ENCODE results near the gene SMYD3.

The SMYD3 gene

GRCh38 chr1:245814651-245815050, 692.4 kb downstream of the SMYD3 start:
- TF ChIP-seq CTCF (IDR thresholded peaks at IDR 0.05; ENCODE audit: low read depth, low read length, missing control alignments) = no peak
- Histone ChIP-seq H3K36me3 (replicated peaks) (no peaks in the 10 kb centered on the region), H3K27ac (no peak overlapping the region), H3K27me3 (replicated peaks) (no peaks in the 10 kb centered on the region), H3K4me3 (ENCODE audit: low read depth, low read length) (no peak overlapping the region)
- in situ Hi-C loops (cut with HindIII; ENCODE audit: low pct_ligation_motif_present, low sequenced_read_pairs) = no loop called here
- DNase-seq = no peak

GRCh38 chr1:245812278-245812677, 694.8 kb downstream of the SMYD3 start:
- no peak for TF ChIP-seq CTCF (IDR thresholded peaks at IDR 0.05; ENCODE audit: low read depth, low read length, missing control alignments)
- in situ Hi-C loops (cut with HindIII; ENCODE audit: low pct_ligation_motif_present, low sequenced_read_pairs) = no loop called here
- H3K36me3 ChIP-seq (replicated peaks) = no peaks in the 10 kb centered on the region
- DNase-seq = no peak
- no peak overlapping the region for H3K4me3 ChIP-seq (ENCODE audit: low read depth, low read length)
- no peak overlapping the region for H3K27ac ChIP-seq
- H3K27me3 ChIP-seq (replicated peaks) = no peaks in the 10 kb centered on the region

- no peak overlapping the region for H3K27ac ChIP-seq
- no peaks in the 10 kb centered on the region for H3K27me3 ChIP-seq (replicated peaks)
- TF ChIP-seq CTCF (IDR thresholded peaks at IDR 0.05; ENCODE audit: low read depth, low read length, missing control alignments) = no peak
- no peak for DNase-seq
- H3K36me3 ChIP-seq (replicated peaks) = no peaks in the 10 kb centered on the region
- H3K4me3 ChIP-seq (ENCODE audit: low read depth, low read length) = no peak overlapping the region
- in situ Hi-C loops (cut with HindIII; ENCODE audit: low pct_ligation_motif_present, low sequenced_read_pairs) = no loop called here
These were observed 696.2 kb downstream of the SMYD3 start for GRCh38 chr1:245810789-245811337.

- Histone ChIP-seq H3K36me3 (replicated peaks) (no peaks in the 10 kb centered on the region), H3K27me3 (replicated peaks) (no peaks in the 10 kb centered on the region), H3K27ac (no peak overlapping the region), H3K4me3 (ENCODE audit: low read depth, low read length) (no peak overlapping the region)
- no peak for TF ChIP-seq CTCF (IDR thresholded peaks at IDR 0.05; ENCODE audit: low read depth, low read length, missing control alignments)
- in situ Hi-C loops (cut with HindIII; ENCODE audit: low pct_ligation_motif_present, low sequenced_read_pairs) = no loop called here
- DNase-seq = no peak
These were observed 696.8 kb downstream of the SMYD3 start for GRCh38 chr1:245810181-245810769.

GRCh38 chr1:245809361-245809760, 697.7 kb downstream of the SMYD3 start:
- no peak overlapping the region for H3K4me3 ChIP-seq (ENCODE audit: low read depth, low read length)
- no peak overlapping the region for H3K27ac ChIP-seq
- in situ Hi-C loops (cut with HindIII; ENCODE audit: low pct_ligation_motif_present, low sequenced_read_pairs) = no loop called here
- H3K36me3 ChIP-seq (replicated peaks) = no peaks in the 10 kb centered on the region
- no peak for TF ChIP-seq CTCF (IDR thresholded peaks at IDR 0.05; ENCODE audit: low read depth, low read length, missing control alignments)
- DNase-seq = no peak
- H3K27me3 ChIP-seq (replicated peaks) = no peaks in the 10 kb centered on the region
